G401.6 (cell line): ENCODE results near the gene ALX4.

ENCODE experiments used
- FAIRE-seq: peaks from 2 replicates; lab custom pipeline; 2012; peaks lifted over from hg19 to GRCh38; lab: Jason Lieb, UNC

Gene ALX4

GRCh38 chr11:44267006-44267749 is 42.8 kb downstream of the ALX4 start:
- no peak for FAIRE-seq

- no peak for FAIRE-seq
Measured at GRCh38 chr11:44266056-44266780, 43.7 kb downstream of the ALX4 start.

GRCh38 chr11:44264761-44265160 is 45.2 kb downstream of the ALX4 start:
- FAIRE-seq = no peak

DNA sequence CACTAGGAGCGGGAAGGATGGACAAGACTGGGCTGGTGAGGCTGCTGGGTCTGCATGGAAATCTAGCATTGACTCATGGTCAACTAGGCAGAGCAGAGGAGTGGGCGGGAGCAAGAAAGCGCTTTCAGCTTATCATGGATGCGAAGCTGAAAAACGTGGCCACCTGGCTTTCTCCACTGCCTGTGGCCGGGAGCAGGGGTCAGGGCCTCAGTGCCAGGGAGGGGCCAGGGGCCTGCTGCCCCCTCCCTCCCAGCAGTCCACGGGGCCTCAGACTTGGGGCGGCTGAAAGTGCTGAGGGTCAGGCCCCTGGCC is 45.5 kb downstream of the ALX4 start:
- no peak for FAIRE-seq

GRCh38 chr11:44263738-44264437 is 46.1 kb downstream of the ALX4 start:
- FAIRE-seq = no peak

GRCh38 chr11:44261800-44262591 is 47.9 kb downstream of the ALX4 start:
- FAIRE-seq = no peak

DNA sequence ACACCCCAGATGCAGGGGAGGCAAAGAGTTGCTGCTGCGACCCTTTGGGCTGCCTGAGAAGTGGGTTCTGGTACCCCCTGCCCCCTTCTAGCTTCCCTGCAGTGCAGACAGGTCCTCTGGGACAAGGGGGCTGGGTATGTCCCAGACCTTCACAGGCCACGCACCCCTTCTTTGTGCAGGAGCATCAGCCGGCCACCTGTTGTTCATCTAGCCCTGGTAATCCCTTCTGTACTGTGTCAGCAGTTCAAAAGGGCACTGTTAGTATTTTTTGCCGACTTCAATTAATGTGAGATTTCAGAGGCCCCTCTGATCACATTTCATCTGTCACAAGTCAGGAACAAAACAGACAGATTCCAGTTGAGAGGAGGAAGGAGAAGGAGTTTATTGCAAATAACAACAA is 49.9 kb downstream of the ALX4 start:
- FAIRE-seq = no peak

GRCh38 chr11:44258839-44259420 is 51.0 kb downstream of the ALX4 start:
- no peak for FAIRE-seq

DNA sequence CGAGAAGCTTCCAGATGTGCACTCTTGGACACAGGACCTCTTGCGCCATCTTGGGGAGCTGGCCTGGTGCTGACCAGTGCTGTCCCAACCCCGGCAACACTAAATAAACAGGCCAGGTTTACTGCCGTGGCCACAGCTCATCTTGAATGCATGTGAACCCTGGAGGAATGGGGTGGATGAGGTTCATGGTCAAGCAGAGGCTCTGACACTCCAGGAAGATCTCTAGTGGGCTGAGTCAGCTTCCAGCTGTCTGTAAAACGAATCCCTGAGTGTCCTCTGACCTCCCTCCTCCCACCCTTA is 51.8 kb downstream of the ALX4 start:
- no peak for FAIRE-seq

DNA sequence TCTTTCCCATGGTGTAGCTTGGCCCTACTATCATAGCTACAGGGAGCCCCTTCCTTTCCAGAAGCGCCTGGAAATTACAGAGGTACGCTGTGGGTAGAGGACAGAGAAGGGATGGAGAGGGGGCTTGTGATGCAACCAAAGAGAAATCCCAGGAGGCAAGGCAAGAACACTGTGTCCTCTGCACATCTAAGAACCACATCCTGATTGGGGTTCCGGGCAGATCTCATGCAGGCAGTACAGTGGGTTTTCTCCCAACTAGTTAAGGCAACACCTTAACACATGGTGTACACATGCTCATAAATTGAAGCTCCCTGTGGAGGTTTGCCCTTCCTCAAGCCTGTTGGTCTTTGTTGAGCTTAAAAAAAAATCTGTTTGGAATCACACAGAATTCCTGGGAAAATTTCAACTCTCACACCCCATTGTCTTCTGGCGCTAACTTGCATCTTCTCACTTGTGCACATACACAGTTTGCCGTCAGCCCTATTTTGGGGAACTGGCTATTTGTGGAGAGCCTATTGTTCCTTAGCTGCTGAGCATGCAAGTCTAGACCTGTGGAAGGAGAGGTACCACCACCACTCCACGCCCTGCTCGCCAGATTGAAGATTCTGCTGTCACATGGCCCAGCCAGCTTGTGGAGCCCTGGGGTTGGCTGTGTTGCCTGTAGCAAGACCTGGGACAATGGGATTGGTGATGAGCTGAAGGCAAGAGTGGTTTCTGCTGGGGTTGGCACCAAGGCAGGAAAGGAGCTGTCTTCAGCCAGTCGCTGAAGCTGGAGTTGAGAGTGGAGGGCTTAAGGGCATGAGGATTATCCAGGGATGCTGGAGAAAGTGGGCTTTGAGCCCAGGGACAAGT is 52.4 kb downstream of the ALX4 start:
- no peak for FAIRE-seq

DNA sequence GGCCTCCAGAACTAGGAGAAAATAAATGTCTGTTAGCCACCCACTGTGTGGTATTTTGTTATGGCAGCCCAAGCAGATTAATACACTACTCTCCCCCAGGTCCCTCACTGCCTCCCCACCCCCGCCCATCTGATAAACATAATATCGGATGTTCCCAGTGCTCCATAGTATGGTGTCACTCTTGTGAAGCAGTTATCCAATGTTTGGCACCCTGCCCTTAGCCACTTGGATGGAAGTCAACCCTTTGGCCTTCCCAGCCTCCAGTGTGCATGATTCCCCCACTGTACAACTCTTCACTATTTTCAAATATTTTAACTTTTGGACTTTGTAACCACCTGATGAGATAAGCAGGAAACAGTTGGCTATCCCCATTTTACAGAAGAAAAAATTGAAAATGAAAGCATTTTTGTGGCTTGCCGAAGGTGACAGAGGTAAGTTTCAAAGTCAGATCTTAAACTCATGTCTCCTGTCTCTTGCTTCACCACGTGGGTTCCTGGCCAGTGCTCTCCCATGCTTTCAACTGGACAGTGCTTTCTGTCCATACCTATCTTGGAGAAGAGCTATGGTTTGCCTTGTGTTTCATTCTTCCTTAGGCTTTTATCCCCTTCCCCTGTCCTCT is 53.2 kb downstream of the ALX4 start:
- no peak for FAIRE-seq

GRCh38 chr11:44255406-44256071 is 54.4 kb downstream of the ALX4 start:
- no peak for FAIRE-seq

GRCh38 chr11:44252999-44253602 is 56.8 kb downstream of the ALX4 start:
- no peak for FAIRE-seq

- FAIRE-seq = no peak
Measured at GRCh38 chr11:44250421-44250820, 59.5 kb downstream of the ALX4 start.

- FAIRE-seq = no peak
Measured at GRCh38 chr11:44248109-44248508, 61.8 kb downstream of the ALX4 start.

- no peak for FAIRE-seq
Measured at GRCh38 chr11:44247508-44247907, 62.4 kb downstream of the ALX4 start.

DNA sequence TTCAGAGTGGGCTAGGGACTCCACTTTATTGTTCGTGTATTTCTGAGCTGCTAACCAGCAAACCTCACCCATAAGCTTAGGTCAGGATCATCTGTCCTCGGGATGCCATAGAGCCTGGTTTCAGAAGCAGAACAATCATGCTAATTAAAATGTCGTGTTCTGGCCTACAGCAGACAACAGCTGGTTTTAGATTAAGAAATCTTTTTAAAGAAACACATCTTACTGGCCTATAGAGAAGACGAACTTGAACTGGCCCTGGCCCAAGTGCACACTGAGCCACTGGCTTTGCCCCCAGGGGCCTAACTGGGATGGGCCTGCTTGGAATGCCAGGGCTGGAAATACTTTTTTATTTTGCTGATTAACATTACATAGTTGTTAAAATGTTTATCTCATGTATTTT is 63.2 kb downstream of the ALX4 start:
- no peak for FAIRE-seq

GRCh38 chr11:44244639-44245310 is 65.2 kb downstream of the ALX4 start:
- no peak for FAIRE-seq

- FAIRE-seq = no peak
Measured at GRCh38 chr11:44243595-44244343, 66.2 kb downstream of the ALX4 start.
